AG09309 (cell line): ENCODE measurements around the gene ATG16L2.

Experiments
- DNase-seq: peaks from one replicate; pipeline ENCODE4 v3.0.0-alpha.2; 2010; ENCODE audit warnings: low read depth
- H3K4me3 ChIP-seq: 2 replicates; pipeline ENCODE4 v1.5.1; 2011; ENCODE audit warnings: mild to moderate bottlenecking, low read depth, low read length, moderate library complexity; ENCODE audit not compliant: control insufficient read depth
- CTCF ChIP-seq: IDR thresholded peaks from 2 replicates; pipeline ENCODE4 v1.5.1; 2011; ENCODE audit warnings: mild to moderate bottlenecking, low read depth, low read length, inconsistent platforms; ENCODE audit not compliant: insufficient read depth, control insufficient read depth; ENCODE audit errors: missing control alignments

ATG16L2 gene

GRCh38 chr11:72775288-72776110 lies 38.7 kb upstream of the ATG16L2 start:
- TF ChIP-seq CTCF = no peak

GRCh38 chr11:72776117-72776843 lies 37.9 kb upstream of the ATG16L2 start:
- H3K4me3 ChIP-seq = no peak overlapping the region
- DNase-seq = no peak
- TF ChIP-seq CTCF = no peak

More at GRCh38 chr11:72775288-72776110, 38.7 kb upstream of the ATG16L2 start:
- DNase-seq = no peak
- H3K4me3 ChIP-seq = no peak overlapping the region

- TF ChIP-seq CTCF = no peak
- H3K4me3 ChIP-seq = no peak overlapping the region
- no peak for DNase-seq
These were observed 37.1 kb upstream of the ATG16L2 start for GRCh38 chr11:72776844-72777754.

GRCh38 chr11:72777755-72778278 lies 36.4 kb upstream of the ATG16L2 start:
- no peak for DNase-seq
- no peak overlapping the region for H3K4me3 ChIP-seq
- no peak for TF ChIP-seq CTCF

GRCh38 chr11:72778535-72779494 lies 35.4 kb upstream of the ATG16L2 start:
- DNase-seq = no peak
- no peak overlapping the region for H3K4me3 ChIP-seq
- no peak for TF ChIP-seq CTCF
